HG02571 (cell line): ENCODE data around the gene SERP2.

Source experiments
- ATAC-seq: cut with Tn5 transposase; IDR thresholded peaks from one replicate; pipeline ENCODE4 v1.9.1; 2021; ENCODE audit warnings: mild to moderate bottlenecking, moderate library complexity; ENCODE audit not compliant: unreplicated experiment

The SERP2 gene

GRCh38 chr13:44409595-44409994 is 36.0 kb downstream of the SERP2 start:
- ATAC-seq = no peak

- no peak for ATAC-seq
Measured at GRCh38 chr13:44410328-44410859, 36.8 kb downstream of the SERP2 start.

- no peak for ATAC-seq
Measured at GRCh38 chr13:44411841-44412240, 38.2 kb downstream of the SERP2 start.

- no peak for ATAC-seq
Measured at GRCh38 chr13:44412346-44412935, 38.8 kb downstream of the SERP2 start.

GRCh38 chr13:44413095-44413494 is 39.5 kb downstream of the SERP2 start:
- ATAC-seq = no peak

- ATAC-seq = no peak
Measured at GRCh38 chr13:44414716-44415115, 41.1 kb downstream of the SERP2 start.

GRCh38 chr13:44415815-44416214 is 42.2 kb downstream of the SERP2 start:
- no peak for ATAC-seq

GRCh38 chr13:44416301-44416700 is 42.7 kb downstream of the SERP2 start:
- ATAC-seq = no peak

- no peak for ATAC-seq
Measured at GRCh38 chr13:44416744-44417143, 43.1 kb downstream of the SERP2 start.

GRCh38 chr13:44417446-44417845 is 43.8 kb downstream of the SERP2 start:
- no peak for ATAC-seq

GRCh38 chr13:44417876-44418275 is 44.3 kb downstream of the SERP2 start:
- ATAC-seq = no peak

GRCh38 chr13:44420376-44421220 is 47.0 kb downstream of the SERP2 start:
- ATAC-seq = no peak

GRCh38 chr13:44421853-44422525 is 48.4 kb downstream of the SERP2 start:
- ATAC-seq = no peak

GRCh38 chr13:44422755-44423643 is 49.4 kb downstream of the SERP2 start:
- no peak for ATAC-seq

GRCh38 chr13:44423824-44424223 is 50.2 kb downstream of the SERP2 start:
- ATAC-seq = no peak

GRCh38 chr13:44425041-44425814 is 51.6 kb downstream of the SERP2 start:
- ATAC-seq = no peak

GRCh38 chr13:44425815-44426078 is 52.1 kb downstream of the SERP2 start:
- ATAC-seq = no peak

GRCh38 chr13:44426461-44426860 is 52.8 kb downstream of the SERP2 start:
- ATAC-seq = no peak

GRCh38 chr13:44429311-44429710 is 55.7 kb downstream of the SERP2 start:
- no peak for ATAC-seq

- no peak for ATAC-seq
Measured at GRCh38 chr13:44431150-44431549, 57.5 kb downstream of the SERP2 start.
